HG03469 (cell line): ENCODE data around the gene FCHSD1.

ENCODE experiments used
- ATAC-seq: cut with Tn5 transposase; IDR thresholded peaks from one replicate; pipeline ENCODE4 v1.9.1; 2021; ENCODE audit warnings: mild to moderate bottlenecking, moderate library complexity, moderate number of reproducible peaks; ENCODE audit not compliant: unreplicated experiment

The FCHSD1 gene

GRCh38 chr5:141646026-141646425 lies 5.2 kb downstream of the FCHSD1 start:
- ATAC-seq = no peak

GRCh38 chr5:141641634-141642267 lies 9.5 kb downstream of the FCHSD1 start:
- peak; percentile 43 for ATAC-seq

GRCh38 chr5:141640698-141641097 lies 10.5 kb downstream of the FCHSD1 start:
- ATAC-seq = no peak

GRCh38 chr5:141640051-141640415 lies 11.2 kb downstream of the FCHSD1 start:
- ATAC-seq = no peak

GRCh38 chr5:141639357-141640050 lies 11.7 kb downstream of the FCHSD1 start:
- ATAC-seq = no peak

- no peak for ATAC-seq
These were observed 12.4 kb downstream of the FCHSD1 start for GRCh38 chr5:141638771-141639170.

GRCh38 chr5:141637767-141638419 lies 13.3 kb downstream of the FCHSD1 start:
- ATAC-seq = no peak

GRCh38 chr5:141637123-141637766 lies 14.0 kb downstream of the FCHSD1 start:
- no peak for ATAC-seq

GRCh38 chr5:141636413-141637122 lies 14.7 kb downstream of the FCHSD1 start, which contains the start of the genes HDAC3 and RELL2:
HDAC3 (minus strand) TSS chr5:141636849; CDS start chr5:141636790, 59 bp downstream.
RELL2 (plus strand) TSS chr5:141636997; CDS start chr5:141638226, 1,229 bp downstream.
- ATAC-seq = peak; percentile 43

- ATAC-seq = no peak
These were observed 15.2 kb downstream of the FCHSD1 start for GRCh38 chr5:141636106-141636412.

GRCh38 chr5:141635646-141636045 lies 15.6 kb downstream of the FCHSD1 start:
- no peak for ATAC-seq

GRCh38 chr5:141634720-141635119 lies 16.5 kb downstream of the FCHSD1 start:
- ATAC-seq = no peak

- peak; percentile 83 for ATAC-seq
These were observed 17.2 kb downstream of the FCHSD1 start for GRCh38 chr5:141633871-141634561.

- no peak for ATAC-seq
These were observed 18.6 kb downstream of the FCHSD1 start for GRCh38 chr5:141632650-141633049.

GRCh38 chr5:141630570-141631140 lies 20.6 kb downstream of the FCHSD1 start:
- ATAC-seq = no peak

GRCh38 chr5:141628175-141628788 lies 22.9 kb downstream of the FCHSD1 start:
- ATAC-seq = no peak

- ATAC-seq = no peak
These were observed 27.6 kb downstream of the FCHSD1 start for GRCh38 chr5:141623611-141624010.

GRCh38 chr5:141623186-141623585 lies 28.0 kb downstream of the FCHSD1 start:
- ATAC-seq = peak; percentile 59

GRCh38 chr5:141618804-141619554 lies 32.2 kb downstream of the FCHSD1 start, which contains the start of gene DIAPH1:
DIAPH1 (minus strand) TSS chr5:141619000; CDS start chr5:141618914, 86 bp downstream.
- peak; percentile 57 for ATAC-seq
